ENCODE results near the gene C11orf52.
"Not testable (repeated sequence)": the region's sequence is repeated elsewhere in the genome, so short reads cannot be mapped to it uniquely, and the experiment has no call there.

C11orf52 gene

DNA sequence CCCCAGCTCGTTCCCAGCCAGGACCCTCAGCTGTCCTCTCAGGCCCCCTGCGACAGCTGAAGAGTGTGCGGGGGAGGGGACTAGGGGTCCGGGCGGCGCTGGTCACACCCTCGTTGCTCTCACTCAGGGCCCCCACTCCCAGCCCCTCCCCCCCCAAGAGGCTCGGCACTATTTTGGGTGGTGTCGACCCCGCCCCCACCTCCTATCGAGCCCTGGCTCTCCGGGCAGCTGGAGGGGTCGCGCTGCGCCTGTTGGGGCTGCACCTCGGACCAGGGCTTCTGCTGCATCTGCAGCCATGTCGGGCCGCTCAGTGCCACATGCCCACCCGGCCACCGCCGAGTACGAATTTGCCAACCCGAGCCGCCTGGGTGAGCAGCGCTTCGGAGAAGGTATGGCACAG, 6.2 kb upstream of the C11orf52 start, which contains the start of gene HSPB2:
TSS of gene HSPB2 (plus strand) at position 200 of the 400 bp plus-strand sequence. CDS start at position 296, 96 bp downstream.
- H3K4me3 ChIP-seq (ENCODE audit: low read depth, low read length) = no peak within 1 kb of the TSS

DNA sequence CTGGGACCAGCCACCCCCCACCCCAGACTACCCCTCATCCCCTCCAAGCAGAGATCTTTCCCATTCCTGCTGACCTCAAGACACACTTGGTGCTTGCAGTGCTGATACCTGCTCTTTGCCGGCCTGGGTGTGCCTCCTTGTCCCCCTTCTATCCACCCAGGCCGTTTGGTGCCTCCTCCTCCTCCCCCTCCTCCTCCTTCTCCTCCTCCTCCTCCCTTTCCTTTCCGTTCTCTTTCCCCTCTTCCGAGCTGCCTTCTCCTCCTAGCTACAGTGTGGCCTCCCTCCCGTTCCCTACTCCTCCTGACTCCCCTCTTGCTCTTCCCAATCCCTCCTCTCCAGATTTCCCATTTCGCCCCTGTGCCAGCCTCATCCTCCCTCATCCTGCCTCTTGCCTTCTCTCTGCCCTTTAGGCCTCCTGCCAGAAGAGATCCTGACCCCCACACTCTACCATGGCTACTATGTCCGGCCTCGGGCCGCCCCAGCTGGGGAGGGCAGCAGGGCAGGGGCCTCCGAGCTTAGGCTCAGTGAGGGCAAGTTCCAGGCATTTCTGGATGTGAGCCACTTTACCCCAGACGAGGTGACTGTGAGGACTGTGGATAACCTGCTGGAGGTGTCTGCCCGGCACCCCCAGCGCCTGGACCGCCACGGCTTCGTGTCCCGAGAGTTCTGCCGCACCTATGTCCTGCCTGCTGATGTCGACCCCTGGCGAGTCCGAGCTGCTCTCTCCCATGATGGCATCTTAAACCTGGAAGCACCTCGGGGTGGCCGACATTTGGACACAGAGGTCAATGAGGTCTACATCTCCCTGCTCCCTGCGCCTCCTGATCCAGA, 5.5 kb upstream of the C11orf52 start:
- no peak overlapping the region for H3K4me3 ChIP-seq (ENCODE audit: low read depth, low read length)

DNA sequence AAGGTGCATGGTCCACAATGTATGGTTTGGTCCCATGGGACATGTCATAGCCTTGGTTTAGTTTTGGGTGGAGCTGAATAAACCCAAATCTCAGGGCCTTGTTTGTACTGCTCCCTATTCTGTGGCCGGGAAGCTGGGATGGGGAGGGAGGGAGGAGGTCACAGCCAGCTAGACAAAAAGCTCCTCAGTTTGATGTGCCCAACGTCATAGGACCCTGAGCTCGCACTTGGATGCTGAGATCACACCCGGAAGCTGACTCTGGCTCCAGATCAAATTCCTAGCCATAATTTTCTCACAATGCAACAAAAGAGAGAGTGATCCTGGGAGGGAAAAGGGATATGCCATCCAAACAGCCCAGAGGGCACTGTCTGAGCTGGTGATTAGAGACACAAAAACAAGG, 4.7 kb upstream of the C11orf52 start:
- H3K4me3 ChIP-seq (ENCODE audit: low read depth, low read length) = no peak overlapping the region

DNA sequence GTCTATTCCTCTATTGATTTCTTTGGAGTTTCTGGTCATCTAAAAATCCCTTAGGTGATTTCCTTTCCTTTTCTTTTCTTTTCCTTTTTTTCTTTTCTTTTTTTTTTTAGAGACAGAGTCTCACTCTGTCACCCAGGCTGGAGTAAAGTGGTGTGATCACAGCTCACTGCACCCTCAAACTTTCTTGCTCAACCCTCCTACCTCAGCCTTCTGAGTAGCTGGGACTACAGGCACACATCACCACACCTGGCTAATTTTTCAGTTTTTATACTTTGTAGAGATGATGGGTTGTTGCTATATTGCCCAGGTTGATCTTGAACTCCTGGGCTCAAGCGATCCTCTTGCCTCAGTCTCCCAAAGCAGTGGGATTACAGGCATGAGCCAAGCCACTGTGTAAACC, 1.9 kb upstream of the C11orf52 start:
- no peak overlapping the region for H3K4me3 ChIP-seq (ENCODE audit: low read depth, low read length)

DNA sequence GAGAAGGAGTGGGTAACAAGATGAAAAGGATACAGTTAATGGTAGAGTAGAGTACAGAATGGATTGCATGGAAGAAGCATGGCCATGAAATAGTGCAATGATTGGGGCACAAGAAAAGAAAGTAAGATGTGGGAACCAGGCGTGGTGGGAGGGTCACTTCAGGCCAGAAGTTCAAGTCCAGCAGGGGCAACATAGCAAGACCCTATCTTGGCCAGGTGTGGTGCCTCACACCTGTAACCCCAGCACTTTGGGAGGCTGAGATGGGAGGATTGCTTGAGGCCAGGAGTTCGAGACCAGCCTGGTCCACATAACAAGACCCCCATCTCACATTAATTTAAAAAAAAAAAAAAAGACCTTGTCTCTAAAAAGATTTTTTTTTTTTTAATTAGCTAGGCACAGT, 1.4 kb upstream of the C11orf52 start:
- no peak overlapping the region for H3K4me3 ChIP-seq (ENCODE audit: low read depth, low read length)

DNA sequence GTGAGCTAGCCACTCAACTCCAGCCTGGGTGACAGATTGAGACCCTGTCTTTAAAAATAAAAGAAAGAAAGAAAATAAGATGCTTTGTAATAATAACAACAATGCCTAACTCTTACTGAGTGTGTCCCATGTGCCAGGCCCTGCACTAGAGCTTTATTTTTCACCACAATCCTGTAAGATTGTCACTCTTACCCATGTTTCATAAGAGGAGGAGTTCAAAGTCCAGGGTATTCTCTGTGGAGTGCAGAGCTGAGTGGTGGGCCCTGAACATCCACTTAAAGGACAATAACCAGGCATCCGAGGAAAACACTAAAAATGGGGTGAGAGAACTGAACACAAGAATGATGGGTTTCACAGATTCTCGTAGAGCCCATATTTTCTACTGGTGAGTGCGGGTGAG, 925 bp upstream of the C11orf52 start:
- H3K4me3 ChIP-seq (ENCODE audit: low read depth, low read length) = no peak overlapping the region

DNA sequence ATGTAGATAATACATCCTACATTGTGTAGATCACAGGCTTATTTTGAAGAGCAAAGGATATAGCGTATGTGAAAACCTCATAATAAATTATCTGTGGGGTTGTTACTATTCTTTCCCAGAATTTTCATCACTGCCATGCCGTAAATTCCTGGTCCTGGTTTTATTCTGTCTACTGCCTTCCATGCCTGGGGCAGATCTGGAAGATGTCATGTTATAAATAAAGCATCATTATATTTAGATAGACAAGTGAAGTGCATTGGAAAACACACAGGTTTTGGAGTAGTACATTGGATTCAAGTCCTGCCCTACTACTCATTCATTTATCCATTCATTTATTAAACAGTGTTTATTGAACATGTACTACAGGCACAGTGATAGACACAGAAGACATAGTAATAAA, 2.2 kb downstream of the C11orf52 start:
- H3K4me3 ChIP-seq (ENCODE audit: low read depth, low read length) = no peak overlapping the region

DNA sequence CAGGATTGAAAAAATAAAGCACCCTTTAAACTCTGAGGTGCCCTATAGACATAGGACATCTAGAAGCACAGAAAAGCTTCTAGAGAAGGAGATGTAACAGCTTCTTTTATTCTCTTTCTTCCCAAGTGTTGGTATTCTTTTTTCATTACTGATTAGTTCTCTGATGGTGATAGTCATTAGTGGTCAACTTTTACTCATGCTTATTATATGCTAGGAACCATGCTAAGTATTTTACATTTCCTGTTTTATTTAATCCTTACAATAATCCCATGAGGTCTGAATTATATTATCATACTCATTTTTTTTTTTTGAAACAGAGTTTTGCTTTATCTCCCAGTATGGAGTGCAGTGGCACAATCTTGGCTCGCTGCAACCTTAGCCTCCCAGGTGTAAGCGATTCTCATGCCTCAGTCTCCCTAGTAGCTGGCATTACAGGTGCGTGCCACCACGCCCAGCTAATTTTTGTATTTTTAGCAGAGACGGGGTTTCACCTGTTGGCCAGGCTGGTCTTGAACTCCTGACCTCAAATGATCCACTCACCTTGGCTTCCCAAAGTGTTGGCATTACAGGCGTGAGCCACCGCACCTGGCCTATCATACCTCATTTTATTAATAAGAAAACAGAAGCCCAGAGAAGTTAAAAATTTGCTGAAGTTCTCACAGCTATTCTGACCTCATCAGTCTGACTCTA, 3.0 kb downstream of the C11orf52 start:
- H3K4me3 ChIP-seq (ENCODE audit: low read depth, low read length) = no peak overlapping the region

DNA sequence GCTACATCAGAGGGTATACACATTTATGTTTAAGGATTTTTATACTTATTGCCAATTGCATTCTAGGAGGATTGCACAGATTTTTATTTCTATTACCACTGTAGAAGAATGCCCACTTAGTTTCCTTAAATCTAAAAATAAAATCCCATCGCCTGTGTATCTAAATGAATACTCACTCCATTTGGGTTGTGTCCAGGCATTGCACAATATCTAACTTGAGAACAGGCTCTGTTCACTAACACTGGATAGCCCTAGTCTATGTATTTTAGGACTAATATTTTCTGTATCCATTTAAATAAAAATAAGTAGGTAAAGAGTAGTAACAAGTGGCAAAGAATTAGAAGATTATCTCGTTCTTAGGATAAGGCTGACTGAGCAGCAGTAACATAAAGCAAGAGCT, 4.1 kb downstream of the C11orf52 start:
- no peak overlapping the region for H3K4me3 ChIP-seq (ENCODE audit: low read depth, low read length)

DNA sequence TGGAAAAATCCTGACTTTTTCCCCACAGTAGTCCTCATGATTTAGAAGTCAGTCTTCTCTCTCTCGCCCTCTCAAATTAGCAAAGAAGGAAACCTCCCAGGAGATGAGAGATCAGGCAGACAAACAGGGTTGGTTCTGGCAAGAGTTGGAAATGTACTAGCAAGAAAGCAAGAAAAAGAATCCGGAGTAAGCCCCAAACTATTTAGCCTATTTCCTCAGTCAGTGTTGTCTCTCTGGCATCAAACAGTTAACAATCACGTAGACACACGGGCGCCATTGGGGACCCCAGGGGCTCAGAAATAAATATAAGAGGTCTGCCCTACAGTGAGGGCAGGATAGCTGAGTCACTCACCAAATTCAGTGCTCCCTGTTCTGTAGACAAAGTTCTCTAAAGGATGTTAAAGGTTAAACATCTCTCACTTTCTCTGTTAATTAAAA, 4.7 kb downstream of the C11orf52 start:
- no peak overlapping the region for H3K4me3 ChIP-seq (ENCODE audit: low read depth, low read length)

DNA sequence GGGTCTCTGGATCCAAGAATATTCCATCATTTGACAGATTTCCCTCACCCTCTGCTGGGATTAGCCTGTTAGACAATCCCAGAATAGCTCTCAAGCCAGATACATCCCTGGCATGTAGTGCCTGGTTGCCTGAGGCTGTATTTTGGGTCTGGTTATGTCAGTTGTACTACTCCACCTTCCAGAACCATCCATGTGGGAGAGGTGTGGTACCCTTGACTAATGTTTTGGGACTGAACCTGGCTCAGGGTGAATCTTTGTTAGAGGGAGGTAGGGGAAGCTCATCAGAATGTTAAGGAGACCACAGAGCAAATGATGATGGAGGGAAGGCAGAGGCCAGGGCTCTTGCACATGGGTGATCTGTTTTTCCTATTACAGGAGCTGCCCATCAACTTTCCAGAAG, 5.2 kb downstream of the C11orf52 start:
- no peak overlapping the region for H3K4me3 ChIP-seq (ENCODE audit: low read depth, low read length)

DNA sequence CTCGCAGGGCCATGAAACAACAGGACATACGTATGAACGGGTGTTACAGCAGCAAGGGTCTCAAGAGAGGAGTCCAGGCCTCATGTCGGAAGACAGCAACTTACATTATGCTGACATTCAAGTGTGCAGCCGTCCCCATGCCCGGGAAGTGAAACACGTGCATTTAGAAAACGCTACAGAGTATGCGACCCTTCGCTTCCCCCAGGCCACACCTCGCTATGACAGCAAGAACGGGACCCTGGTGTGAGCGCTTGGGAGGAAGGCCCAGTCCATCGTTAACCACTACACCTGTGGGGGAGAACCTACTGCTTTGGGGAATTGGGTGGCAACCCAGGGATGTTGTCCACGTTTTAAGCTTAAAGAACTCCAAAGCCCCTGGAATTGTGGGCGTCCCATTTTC, 7.2 kb downstream of the C11orf52 start:
- H3K4me3 ChIP-seq (ENCODE audit: low read depth, low read length) = no peak overlapping the region

DNA sequence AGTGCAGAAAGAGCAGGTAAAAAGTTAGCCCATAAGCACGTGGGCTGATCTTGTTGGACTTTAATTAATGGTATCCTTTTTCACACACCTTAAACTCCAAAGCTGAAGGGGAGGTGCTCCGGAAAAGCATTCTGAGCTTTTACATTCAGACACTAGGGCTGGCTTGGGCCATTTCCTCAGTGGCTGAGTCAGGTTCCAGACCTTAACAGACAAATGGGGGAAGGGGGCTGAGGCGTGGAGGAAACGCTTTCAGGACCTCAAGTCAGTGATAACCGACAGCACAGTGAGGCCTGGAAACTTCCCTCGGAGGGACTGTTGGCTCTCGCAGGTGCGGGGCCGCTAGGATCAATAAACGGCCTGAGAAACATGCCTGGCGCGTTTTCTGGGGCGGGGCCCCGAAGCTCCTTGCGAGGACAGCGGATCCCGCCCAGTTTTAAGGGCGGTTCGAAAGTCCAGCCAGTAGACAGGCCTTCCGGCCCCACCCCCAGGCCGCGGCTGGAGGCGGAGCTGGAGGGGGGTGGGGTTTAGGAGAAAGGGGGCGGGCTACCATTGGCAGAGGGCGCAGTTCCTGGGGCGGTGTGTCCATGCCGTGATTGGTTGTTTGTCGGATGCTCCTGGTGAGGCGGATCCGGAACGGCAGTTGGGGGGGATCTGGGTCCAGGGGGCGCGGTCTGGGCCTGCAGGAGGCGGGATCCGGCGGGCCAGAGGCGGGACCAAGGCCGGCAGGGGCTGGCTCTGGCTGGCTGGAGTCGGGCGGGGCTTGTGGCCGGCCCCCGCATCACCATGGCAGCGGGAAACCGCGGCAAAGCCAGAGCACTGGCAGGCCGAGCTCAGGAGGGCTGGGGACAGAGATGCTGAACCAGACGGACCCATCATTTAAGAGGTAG, 8.0 kb downstream of the C11orf52 start:
- peak overlapping the region; percentile 42 for H3K4me3 ChIP-seq (ENCODE audit: low read depth, low read length)

DNA sequence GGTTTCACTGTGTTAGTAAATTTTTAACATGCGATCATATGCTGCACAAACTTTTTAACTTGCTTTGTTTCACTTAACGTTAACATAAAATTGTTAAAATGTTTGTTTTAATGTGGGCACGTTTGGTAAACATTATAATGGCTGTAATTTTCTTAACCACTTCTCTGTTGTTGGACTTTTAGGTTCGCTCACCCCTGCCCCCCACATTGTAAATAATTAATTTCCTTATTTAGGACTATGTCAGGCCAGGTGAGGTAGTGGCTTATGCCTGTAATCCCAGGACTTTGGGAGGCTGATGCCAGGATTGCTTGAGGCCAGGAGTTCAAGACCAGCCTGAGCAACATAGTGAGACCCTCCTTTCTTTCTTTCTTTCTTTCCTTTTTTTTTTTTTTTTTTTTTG, 11.8 kb downstream of the C11orf52 start:
- no peak overlapping the region for H3K4me3 ChIP-seq (ENCODE audit: low read depth, low read length)

DNA sequence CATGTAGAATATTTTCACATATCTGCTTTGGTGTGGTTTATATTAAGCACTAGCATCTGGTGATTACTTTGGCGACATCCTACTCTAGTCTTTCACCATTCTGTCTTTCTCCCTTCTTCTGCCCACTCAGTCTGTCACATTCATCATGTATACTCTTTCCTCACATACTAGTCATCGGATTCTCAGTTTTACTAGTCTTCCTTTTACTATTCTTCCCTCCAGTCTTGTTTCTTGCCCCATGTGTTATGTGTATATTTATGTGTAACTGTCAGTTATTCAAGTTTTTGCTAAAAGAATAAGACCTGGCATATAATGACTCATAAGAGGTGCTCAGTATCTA, 13.9 kb downstream of the C11orf52 start:
- H3K4me3 ChIP-seq (ENCODE audit: low read depth, low read length) = no peak overlapping the region

DNA sequence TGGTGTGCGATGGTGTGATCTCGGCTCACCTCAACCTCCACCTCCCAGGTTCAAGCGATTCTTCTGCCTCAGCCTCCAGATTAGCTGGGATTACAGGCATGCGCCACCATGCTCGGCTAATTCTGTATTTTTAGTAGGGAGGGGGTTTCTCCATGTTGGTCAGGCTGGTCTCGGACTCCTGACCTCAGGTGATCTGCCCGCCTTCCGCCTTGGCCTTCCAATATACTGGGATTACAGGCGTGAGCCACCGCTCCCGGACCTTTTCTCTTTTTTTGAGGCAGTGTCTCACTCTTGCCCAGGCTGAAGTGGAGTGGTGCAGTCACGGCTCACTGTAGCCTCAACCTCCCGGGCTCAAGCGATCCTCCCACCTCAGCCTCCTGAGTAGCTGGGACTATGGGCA, 14.5 kb downstream of the C11orf52 start:
- H3K4me3 ChIP-seq (ENCODE audit: low read depth, low read length) = not testable (repeated sequence)

DNA sequence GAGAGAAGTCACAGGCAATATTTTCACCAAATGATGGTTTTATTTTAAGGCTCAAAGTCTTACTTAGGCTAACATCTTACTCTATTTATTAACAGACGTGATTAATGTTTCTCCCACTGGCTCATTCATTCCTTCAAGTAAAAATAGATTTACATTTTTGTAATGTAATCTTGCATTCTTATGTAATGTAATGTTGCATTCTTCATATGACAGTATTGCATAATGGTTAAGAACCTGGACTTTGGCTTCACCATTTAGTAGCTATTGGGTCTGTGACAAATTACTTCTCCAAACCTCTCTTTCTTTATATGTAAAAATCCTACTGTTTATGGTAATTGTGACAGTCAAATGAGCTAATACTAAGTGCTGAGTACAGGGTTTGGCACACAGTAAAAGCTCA, 15.2 kb downstream of the C11orf52 start:
- H3K4me3 ChIP-seq (ENCODE audit: low read depth, low read length) = no peak overlapping the region

DNA sequence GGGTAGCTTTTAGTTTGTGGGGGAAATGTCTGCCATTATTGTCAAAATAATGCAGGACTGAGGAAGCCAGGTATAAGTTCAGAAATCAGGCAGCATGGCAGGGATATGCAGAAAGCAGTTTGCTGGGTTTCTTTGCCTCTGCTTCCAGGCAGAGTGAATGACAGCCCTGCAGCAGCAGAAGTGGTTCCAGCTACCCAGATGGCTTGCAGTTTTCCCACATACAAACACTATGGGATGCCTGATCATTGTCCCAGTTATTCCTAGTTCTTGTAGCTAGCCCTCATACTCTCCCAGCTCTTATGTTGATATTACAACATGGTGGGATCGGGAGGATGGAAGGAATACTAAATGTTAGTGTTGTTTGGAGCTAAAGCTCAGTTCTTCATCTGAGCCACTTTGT, 15.6 kb downstream of the C11orf52 start:
- H3K4me3 ChIP-seq (ENCODE audit: low read depth, low read length) = no peak overlapping the region

DNA sequence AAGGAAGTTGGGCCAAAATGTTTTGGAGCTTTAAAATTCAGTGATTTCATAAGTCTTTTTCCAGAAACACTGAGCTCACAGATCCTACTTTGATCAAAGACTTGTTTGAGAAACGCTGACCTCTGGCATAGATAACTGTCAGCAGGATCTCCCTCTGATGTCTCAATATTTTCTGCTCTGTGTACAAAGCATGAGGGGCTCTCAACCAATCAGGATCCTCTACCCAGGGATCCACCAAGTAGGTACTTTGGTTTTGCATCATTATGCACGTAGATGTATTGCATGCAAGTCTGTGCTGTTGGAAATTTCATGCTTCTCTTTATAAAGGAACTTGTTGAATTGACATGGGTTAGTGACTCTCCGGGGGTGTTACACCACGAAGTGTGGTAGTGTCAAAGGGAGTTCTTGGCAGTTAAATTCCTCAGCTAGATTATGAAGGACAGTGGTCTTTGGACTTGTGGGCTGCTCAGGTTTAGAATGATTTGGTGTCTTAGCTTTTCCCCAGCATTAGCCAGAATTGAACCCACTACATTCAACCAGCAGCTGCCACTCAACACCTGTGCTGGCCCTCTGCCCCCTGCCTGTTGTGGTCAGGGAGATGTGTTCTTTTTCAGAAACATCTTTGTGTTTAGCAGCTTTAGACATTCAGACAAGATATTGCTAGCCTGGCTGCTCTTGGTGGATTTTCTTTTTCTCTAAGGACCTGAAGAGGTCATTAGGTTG, 16.8 kb downstream of the C11orf52 start:
- H3K4me3 ChIP-seq (ENCODE audit: low read depth, low read length) = no peak overlapping the region

DNA sequence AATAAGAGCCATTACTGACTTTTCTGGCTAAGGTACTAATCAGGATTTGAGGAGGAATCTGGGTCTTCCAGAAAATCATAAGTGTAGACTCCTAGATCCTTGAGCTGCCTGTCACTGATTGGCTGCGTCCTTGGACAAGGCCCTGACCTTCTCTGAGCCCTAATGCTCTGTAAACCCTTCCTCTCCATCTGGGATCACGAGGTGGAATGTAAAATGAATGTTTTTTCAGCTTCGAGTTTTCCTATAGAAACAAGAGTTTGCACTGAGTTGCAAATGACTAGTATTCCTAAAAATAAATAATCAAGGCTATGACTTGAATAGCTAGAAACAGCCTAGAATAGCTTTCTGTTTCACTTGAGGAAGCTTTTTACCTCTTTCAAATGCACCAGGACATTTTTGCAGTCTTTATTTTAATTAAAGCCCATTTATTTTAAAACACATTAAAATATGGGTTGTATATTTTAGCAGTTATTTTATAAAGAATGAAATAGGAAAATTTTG, 17.4 kb downstream of the C11orf52 start:
- H3K4me3 ChIP-seq (ENCODE audit: low read depth, low read length) = peak overlapping the region; percentile 81

DNA sequence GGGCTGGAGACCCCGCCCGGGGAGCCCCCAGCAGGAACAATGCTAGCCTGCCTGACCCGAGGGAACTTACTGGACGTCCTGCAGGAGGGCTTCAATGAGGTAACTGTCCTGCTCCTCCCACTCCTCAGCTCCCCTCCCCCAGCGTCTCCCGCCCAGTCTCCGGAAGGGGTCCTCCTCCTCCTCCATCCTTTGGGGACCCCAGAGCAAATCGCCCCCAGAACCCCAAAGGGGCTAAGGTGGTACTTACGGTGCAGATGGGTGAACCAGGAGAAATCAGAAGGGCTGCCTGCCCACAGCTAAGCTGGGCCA, 18.7 kb downstream of the C11orf52 start:
- H3K4me3 ChIP-seq (ENCODE audit: low read depth, low read length) = peak overlapping the region; percentile 81
